GM18867 (cell line): ENCODE data around the gene LSP1.
"Not testable (repeated sequence)": the region's sequence is repeated elsewhere in the genome, so short reads cannot be mapped to it uniquely, and the experiment has no call there.

Experiments used
- ATAC-seq: cut with Tn5 transposase; IDR thresholded peaks from one replicate; pipeline ENCODE4 v1.9.1; 2021; ENCODE audit warnings: mild to moderate bottlenecking, moderate library complexity; ENCODE audit not compliant: unreplicated experiment

The LSP1 gene

GRCh38 chr11:1862588-1863351 is 9.9 kb downstream of the LSP1 start:
- no peak for ATAC-seq

- ATAC-seq, result no peak
These were observed 10.7 kb downstream of the LSP1 start for GRCh38 chr11:1863352-1864216.

GRCh38 chr11:1864231-1864630 is 11.3 kb downstream of the LSP1 start:
- ATAC-seq, result no peak

- ATAC-seq, result no peak
These were observed 12.2 kb downstream of the LSP1 start for GRCh38 chr11:1864831-1865665.

GRCh38 chr11:1866226-1866625 is 13.3 kb downstream of the LSP1 start:
- ATAC-seq, result no peak

- no peak for ATAC-seq
These were observed 13.9 kb downstream of the LSP1 start for GRCh38 chr11:1866776-1867175.

- no peak for ATAC-seq
These were observed 14.5 kb downstream of the LSP1 start for GRCh38 chr11:1867381-1867780.

- no peak for ATAC-seq
These were observed 15.3 kb downstream of the LSP1 start for GRCh38 chr11:1868056-1868635.

- ATAC-seq, result no peak
These were observed 15.9 kb downstream of the LSP1 start for GRCh38 chr11:1868636-1869291.

GRCh38 chr11:1869427-1870325 is 16.8 kb downstream of the LSP1 start:
- ATAC-seq, result no peak

- ATAC-seq, result no peak
These were observed 17.4 kb downstream of the LSP1 start for GRCh38 chr11:1870326-1870696.

GRCh38 chr11:1870721-1871466 is 18.0 kb downstream of the LSP1 start:
- ATAC-seq, result no peak

- no peak for ATAC-seq
These were observed 18.6 kb downstream of the LSP1 start for GRCh38 chr11:1871531-1871930.

- ATAC-seq, result no peak
These were observed 19.5 kb downstream of the LSP1 start for GRCh38 chr11:1872267-1872985.

- ATAC-seq, result no peak
These were observed 20.3 kb downstream of the LSP1 start for GRCh38 chr11:1873048-1873812.

GRCh38 chr11:1873813-1874150 is 20.9 kb downstream of the LSP1 start:
- not testable (repeated sequence) for ATAC-seq

GRCh38 chr11:1874441-1875092 is 21.7 kb downstream of the LSP1 start:
- not testable (repeated sequence) for ATAC-seq
